Bone marrow (tissue), 2 donors: Measurements from ENCODE around the gene PSMD13.

ENCODE experiments used
- DNase-seq, 2 donors: peaks; one replicate each; lab custom pipeline; 2025; lab: John Stamatoyannopoulos, UW

PSMD13 gene

DNA sequence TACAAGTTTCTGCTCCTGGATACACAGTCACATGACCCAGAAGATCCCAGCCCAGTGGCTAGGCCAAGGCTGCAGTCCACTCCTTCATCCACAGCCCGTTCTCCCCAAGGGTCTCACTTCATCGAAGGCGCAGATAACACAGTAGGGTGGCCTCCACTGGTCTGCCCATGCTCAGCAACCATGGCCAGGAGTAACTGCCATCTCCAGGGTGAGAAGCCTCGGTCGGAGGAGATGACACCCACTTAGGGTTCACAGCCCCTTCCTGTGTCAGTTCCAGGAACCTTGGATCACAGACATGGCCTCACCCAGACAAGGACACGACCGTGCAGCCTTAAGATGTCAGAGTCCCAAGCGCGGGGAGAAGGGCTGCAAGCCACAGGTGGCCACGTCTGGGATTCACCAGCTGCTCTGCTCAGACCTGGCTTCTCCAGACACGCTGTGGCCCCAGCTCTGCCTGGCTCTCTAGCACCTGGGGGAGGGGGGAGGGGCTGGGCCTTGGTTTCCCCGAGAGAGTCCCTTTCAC, 32.1 kb upstream of the PSMD13 start:
- DNase-seq: no peak

DNA sequence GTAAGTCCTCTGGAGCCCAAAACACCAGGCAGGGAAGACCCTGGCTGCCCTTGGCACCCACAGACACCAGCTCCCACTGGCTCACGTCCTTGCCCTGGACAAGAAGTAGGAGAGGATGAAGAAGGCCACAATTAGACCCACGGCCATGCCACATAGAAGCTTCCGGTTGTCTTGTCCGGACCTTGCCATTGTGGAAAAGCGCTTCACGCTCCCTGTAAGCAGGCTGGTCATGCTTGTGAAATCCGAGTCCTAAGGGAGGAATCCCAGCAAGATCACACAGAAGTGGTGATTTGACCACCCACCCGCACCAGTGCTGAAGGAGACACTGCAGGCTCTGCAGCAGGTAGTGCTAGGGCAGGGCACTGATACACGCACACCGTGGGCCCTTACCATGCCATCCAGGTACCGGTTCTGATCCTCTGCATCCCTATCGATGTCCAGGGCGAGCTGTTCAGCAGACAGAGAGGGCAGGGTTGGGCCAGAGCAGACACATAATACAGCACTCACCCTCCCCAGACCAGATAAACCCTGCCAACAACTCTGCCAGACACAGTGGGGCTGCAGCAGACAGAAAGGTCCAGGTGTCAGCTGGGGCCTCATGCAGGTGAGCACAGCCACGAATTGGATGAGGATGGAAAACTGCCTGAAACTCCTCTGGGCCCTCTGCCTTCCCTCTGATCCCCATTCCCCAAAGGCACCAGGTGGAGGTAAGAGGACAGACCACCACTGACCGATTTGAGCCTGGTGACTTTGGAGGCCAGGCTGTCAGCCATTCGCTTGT, 31.4 kb upstream of the PSMD13 start:
- DNase-seq: no peak

DNA sequence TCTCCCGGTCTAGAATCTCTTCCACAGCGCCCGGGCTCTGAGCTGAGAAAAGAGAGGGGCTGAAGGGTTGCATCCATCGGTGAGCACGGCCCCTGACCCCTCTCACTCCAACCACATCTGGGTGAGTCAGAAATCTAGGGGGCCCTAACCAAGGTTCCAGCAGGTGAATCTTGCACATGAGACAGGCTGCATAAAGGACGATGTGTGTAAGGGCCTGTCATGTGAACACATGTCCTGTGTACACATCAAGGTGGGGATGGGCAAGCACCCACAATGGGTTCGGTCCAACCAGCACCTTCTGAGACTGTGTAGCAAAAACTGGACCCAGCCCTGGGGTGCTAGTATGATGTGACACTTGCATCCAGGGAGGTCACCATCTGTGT, 30.8 kb upstream of the PSMD13 start:
- no peak for DNase-seq

DNA sequence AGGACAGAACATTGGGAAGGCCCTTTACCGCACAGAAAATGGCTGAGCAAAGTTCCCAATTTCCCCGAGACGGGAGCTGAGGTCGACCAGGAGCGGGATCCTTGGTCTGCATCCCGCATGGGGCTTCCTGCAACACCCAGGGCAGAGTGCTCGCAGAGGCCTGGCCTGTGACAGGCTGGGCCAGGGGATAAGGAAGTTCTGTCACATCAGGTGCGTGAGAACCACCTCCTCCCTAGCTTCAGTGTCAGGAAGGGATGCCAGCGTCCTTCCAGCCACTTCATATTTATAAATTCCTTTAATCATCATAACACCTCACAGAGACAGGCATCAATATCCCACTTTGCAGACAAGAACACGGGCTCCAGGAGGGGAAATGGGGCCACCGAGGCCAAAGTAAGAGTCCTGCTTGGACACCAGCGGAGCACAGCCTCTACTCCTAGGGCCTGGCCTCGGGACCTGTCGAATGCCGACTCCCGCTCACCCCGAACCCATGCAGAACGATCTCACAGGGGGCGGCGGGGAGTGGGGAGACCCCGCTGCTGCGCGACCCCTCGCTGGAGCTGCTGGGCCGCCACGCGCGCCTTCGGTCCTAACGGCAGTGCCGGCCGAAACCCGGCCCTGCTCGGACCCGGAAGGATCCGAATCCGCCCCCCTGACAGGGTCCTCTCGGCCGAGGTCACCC, 30.1 kb upstream of the PSMD13 start:
- DNase-seq: no peak

DNA sequence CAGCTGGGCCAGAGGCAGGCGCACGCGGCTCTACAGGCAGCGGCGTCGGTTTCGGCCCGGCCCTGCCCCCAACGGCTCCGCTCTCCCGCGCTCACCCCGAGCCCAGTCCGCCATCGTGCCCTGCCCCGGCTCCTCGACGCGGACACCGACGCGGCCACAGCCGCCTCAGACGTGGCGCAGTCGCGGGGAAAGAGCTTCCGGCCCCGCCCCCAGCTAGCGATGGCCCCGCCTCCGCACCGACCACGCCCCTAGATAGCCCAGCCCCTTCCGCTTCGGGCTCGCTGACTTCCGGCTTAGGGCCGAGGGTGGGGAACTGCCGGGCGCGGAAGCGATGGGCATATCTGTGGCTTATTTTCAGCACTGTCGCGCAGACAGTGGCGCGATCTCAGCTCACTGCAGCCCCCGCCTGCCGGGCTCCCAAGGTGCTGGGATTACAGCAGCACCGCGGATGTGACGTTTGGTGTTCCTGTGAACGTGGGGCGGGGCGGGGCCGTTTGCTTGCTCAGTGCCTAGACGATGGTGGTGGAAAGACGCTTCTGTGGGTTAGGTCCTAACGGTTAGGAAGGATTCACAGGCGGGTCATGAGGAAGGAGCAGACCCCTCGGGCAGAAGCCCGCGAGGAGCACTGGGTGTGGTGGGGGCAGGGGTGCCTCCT, 29.4 kb upstream of the PSMD13 start, which contains the start of the genes BET1L and RIC8A:
Gene BET1L (minus strand): TSS at position 192 of the 655 bp plus-strand sequence. CDS start 78 bp downstream, at position 114.
Gene RIC8A (plus strand): TSS at position 501 of the 655 bp plus-strand sequence. CDS start 1,147 bp downstream, outside the sequence.
- peak; percentile 96 to 98 for DNase-seq

DNA sequence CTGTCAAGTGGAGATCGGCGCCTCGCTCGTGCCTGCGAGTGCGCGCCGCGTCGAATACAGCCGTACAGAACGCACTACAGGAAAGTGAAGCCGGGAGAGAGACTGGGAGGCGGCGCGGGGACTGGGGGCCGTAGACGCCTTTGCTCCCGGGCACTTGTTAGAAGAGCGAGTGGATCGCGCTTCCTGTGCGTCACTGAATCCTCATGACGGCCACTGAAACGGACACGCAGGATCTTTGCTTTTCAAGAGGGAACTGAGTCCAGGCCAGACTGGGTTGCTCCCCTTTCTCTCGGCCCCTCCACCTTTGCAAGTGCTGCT, 29.0 kb upstream of the PSMD13 start:
- no peak for DNase-seq

- peak; percentile 46 to 48 for DNase-seq
These were observed 28.4 kb upstream of the PSMD13 start for GRCh38 chr11:208181-208916.

GRCh38 chr11:208917-209260, 27.9 kb upstream of the PSMD13 start:
- DNase-seq: no peak

DNA sequence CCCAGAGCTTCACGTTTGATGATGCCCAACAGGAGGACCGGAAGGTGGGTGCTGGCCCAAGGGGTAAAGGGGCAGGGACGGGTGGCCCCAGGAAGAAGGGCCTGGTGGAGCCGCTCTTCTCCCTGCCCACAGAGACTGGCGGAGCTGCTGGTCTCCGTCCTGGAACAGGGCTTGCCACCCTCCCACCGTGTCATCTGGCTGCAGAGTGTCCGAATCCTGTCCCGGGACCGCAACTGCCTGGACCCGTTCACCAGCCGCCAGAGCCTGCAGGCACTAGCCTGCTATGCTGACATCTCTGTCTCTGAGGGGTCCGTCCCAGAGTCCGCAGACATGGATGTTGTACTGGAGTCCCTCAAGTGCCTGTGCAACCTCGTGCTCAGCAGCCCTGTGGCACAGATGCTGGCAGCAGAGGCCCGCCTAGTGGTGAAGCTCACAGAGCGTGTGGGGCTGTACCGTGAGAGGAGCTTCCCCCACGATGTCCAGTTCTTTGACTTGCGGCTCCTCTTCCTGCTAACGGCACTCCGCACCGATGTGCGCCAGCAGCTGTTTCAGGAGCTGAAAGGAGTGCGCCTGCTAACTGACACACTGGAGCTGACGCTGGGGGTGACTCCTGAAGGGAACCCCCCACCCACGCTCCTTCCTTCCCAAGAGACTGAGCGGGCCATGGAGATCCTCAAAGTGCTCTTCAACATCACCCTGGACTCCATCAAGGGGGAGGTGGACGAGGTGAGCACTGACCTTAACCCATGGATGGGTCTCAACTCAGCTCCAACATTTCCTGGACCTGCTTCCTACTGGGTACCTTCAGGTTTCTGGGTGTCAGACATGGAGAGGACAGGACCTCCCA, 27.3 kb upstream of the PSMD13 start:
- no peak for DNase-seq

- no peak for DNase-seq
These were observed 26.5 kb upstream of the PSMD13 start for GRCh38 chr11:210122-210802.

GRCh38 chr11:210803-211180, 26.0 kb upstream of the PSMD13 start:
- no peak for DNase-seq

- no peak for DNase-seq
These were observed 25.5 kb upstream of the PSMD13 start for GRCh38 chr11:211295-211694.

GRCh38 chr11:211741-212140, 25.0 kb upstream of the PSMD13 start:
- DNase-seq: no peak

DNA sequence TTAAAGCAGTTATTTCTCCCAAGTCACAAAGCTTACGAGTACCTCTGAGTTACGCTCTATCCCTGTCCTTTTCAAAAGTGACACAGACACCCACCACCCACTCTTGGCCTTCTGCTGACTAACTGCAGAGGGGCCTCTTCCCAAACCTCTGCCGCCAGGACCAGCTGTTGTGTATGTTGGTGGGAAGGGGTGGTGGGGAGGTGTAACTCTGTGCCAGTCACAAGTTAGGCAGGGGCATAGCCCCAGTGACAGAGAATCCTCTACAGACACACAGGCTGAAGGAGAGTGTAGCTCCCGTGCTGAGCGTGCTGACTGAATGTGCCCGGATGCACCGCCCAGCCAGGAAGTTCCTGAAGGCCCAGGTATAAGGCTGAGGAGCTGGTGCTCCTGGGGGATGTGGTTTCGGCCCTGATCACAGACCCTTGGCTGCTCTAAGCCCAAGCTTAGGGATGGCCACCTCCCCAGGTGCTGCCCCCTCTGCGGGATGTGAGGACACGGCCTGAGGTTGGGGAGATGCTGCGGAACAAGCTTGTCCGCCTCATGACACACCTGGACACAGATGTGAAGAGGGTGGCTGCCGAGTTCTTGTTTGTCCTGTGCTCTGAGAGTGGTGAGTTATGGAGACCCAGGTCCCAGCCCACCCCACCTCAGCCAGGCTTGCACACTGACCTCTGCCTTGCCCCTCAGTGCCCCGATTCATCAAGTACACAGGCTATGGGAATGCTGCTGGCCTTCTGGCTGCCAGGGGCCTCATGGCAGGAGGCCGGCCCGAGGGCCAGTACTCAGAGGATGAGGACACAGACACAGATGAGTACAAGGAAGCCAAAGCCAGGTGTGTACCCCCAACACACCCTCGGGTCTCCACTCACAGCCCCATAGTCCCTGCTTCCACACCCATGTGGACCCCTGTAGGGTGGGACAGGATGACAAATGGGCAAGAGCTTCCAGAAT, 24.4 kb upstream of the PSMD13 start:
- DNase-seq: no peak

GRCh38 chr11:213111-213510, 23.7 kb upstream of the PSMD13 start:
- no peak for DNase-seq

GRCh38 chr11:214083-214482, 22.7 kb upstream of the PSMD13 start:
- DNase-seq: no peak

GRCh38 chr11:215581-216037, 21.2 kb upstream of the PSMD13 start:
- DNase-seq: no peak

GRCh38 chr11:216081-216974, 20.4 kb upstream of the PSMD13 start:
- DNase-seq: no peak
